Natural killer cell (primary cell): ENCODE data around the gene FCN2. TPM values are rescaled to one million over a fixed set of nuclear protein-coding genes. Genes with fewer than 3 reads are reported as not detected.
A peak's percentile ranks its signal among the peaks of the same experiment; 100 is the strongest.

Experiments
- ATAC-seq, 3 donors: fragments of 150-1000 bp in 2 of 3; fragments of 200-7000 bp in 1 of 3; cut with Tn5 transposase; 1 replicate in 1 of 3; 2 replicates in 2 of 3; pipeline ENCODE4 v1.10.0; 2021; ENCODE audit warnings: mild to moderate bottlenecking in 2 of 3, moderate library complexity in 2 of 3
- DNase-seq, 2 donors: peaks; one replicate each; pipeline versions ENCODE4 v3.0.0 to v3.0.0-alpha.2; 2013 to 2021; ENCODE audit warnings: mixed read lengths in 1 of 2
- H3K27ac ChIP-seq: one replicate; pipeline ENCODE4 v1.5.1; 2013; ENCODE audit warnings: mild to moderate bottlenecking, low read length
- H3K27me3 ChIP-seq: one replicate; pipeline ENCODE4 v1.6.1; 2013; ENCODE audit warnings: low read length; ENCODE audit not compliant: control insufficient read depth, insufficient read depth
- H3K36me3 ChIP-seq: one replicate; pipeline ENCODE4 v1.6.1; 2013; ENCODE audit warnings: low read length; ENCODE audit not compliant: control insufficient read depth, insufficient read depth
- H3K4me1 ChIP-seq: one replicate; pipeline ENCODE4 v1.6.1; 2013; ENCODE audit warnings: low read length; ENCODE audit not compliant: control insufficient read depth, insufficient read depth
- H3K4me3 ChIP-seq: one replicate; pipeline ENCODE4 v1.5.1; 2013; ENCODE audit warnings: low read length
- H3K9me3 ChIP-seq: one replicate; pipeline ENCODE4 v1.6.1; 2013; ENCODE audit warnings: low read length; ENCODE audit not compliant: control insufficient read depth, insufficient read depth
- H3K27ac Mint-ChIP-seq, 2 donors: one replicate each; pipeline ENCODE4 v1.8.0; 2022; ENCODE audit warnings: mild to moderate bottlenecking in 2 of 2, mixed read lengths in 2 of 2, moderate library complexity in 1 of 2
- H3K27me3 Mint-ChIP-seq, 2 donors: one replicate each; pipeline ENCODE4 v1.8.0; 2022; ENCODE audit warnings: low read depth in 2 of 2, mixed read lengths in 2 of 2
- H3K36me3 Mint-ChIP-seq: one replicate; pipeline ENCODE4 v1.8.0; 2022; ENCODE audit warnings: mixed read lengths
- H3K4me1 Mint-ChIP-seq, 2 donors: one replicate each; pipeline ENCODE4 v1.8.0; 2022; ENCODE audit warnings: mixed read lengths in 2 of 2
- H3K4me3 Mint-ChIP-seq: one replicate; pipeline ENCODE4 v1.8.0; 2022; ENCODE audit warnings: mild to moderate bottlenecking, moderate library complexity, mixed read lengths
- H3K9me3 Mint-ChIP-seq, 2 donors: one replicate each; pipeline ENCODE4 v1.8.0; 2022; ENCODE audit warnings: mixed read lengths in 2 of 2
- WGBS: methylation state at CpG from one replicate; pipeline ENCODE4 v1.1.7; 2013; ENCODE audit warnings: missing lambda C conversion rate; ENCODE audit not compliant: insufficient coverage; 5-methylcytosine and 5-hydroxymethylcytosine counted together
- intact Hi-C: fragments of 100-400 bp; cut with micrococcal nuclease; formaldehyde crosslinking; loops from one replicate; pipeline ENCODE4 v1.14.2; 2022
- total RNA-seq, 4 donors: library from RNA; stranded (reverse); fragments of 120-200 nt in 1 of 4; gene quantifications; one replicate each; pipeline versions ENCODE4 v1.2.3 to v1.2.4, GENCODE V29; 2013 to 2022
- TF ChIP-seq, protein P1 (sequence below): fragments of 200-600 bp; IDR thresholded peaks from one replicate; pipeline ENCODE4 v1.8.0; 2022; ENCODE audit warnings: antibody characterized with exemption

FCN2 gene
- total RNA-seq, 3 donors from 2014 or later (not counting 1 experiment from before 2014, with no cell fraction given) = not detected

DNA sequence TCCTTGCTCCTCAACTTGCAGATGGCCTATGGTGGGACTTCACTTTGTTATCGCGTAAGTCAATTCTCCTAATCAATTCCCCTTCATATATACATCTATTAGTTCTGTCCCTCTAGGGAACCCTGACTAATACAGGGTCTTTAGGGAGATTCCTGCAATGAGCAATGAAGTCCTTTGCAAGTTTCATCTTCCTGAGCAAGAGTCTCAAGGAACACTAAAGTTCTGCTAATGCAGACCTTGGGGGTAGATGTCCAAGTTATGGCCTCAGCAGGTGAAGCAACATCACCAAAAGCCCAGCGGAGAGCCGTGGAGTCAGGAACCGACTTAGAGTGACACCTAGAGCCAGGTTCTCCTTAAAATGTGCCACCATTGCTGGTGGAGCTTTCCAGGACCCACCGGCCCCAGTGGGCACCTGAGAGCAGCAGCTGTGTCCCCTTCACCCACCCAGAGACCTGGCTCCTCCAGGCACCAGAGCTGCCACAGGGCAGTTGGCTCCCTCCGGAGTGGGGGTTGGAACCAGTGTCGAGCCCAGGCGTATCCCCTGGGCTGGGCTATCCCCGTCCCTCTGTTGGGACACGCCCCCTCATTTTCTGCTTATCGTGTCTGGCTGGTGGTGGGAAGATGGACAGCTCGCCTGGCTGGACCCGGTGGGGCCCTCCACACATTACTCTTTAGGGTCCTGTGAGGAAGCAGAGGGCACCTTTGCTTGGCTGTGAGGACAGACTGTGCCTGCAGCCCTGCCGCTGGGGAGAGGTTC, 48.0 kb downstream of the FCN2 start:
- intact Hi-C loops = no loop called here
- ATAC-seq = peak in 1 of 3 donors; percentile 4
- TF ChIP-seq, protein P1, sequence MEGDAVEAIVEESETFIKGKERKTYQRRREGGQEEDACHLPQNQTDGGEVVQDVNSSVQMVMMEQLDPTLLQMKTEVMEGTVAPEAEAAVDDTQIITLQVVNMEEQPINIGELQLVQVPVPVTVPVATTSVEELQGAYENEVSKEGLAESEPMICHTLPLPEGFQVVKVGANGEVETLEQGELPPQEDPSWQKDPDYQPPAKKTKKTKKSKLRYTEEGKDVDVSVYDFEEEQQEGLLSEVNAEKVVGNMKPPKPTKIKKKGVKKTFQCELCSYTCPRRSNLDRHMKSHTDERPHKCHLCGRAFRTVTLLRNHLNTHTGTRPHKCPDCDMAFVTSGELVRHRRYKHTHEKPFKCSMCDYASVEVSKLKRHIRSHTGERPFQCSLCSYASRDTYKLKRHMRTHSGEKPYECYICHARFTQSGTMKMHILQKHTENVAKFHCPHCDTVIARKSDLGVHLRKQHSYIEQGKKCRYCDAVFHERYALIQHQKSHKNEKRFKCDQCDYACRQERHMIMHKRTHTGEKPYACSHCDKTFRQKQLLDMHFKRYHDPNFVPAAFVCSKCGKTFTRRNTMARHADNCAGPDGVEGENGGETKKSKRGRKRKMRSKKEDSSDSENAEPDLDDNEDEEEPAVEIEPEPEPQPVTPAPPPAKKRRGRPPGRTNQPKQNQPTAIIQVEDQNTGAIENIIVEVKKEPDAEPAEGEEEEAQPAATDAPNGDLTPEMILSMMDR = no peak
- no peak overlapping the region for H3K27ac Mint-ChIP-seq
- Histone ChIP-seq H3K36me3 (no peaks in the 10 kb centered on the region), H3K4me1 (peaks cover 38% of the 10 kb centered on the region), H3K9me3 (no peaks in the 10 kb centered on the region), H3K27ac (no peak overlapping the region), H3K27me3 (no peaks in the 10 kb centered on the region), H3K4me3 (no peak overlapping the region)
- WGBS = 55% methylated on average over 15 of the region's 15 CpGs
- DNase-seq = no peak
- H3K36me3 Mint-ChIP-seq = no peaks in the 10 kb centered on the region
- H3K4me3 Mint-ChIP-seq = no peak overlapping the region
- no peaks in the 10 kb centered on the region for H3K4me1 Mint-ChIP-seq
- H3K9me3 Mint-ChIP-seq = no peaks in the 10 kb centered on the region
- H3K27me3 Mint-ChIP-seq = peaks cover 7 to 10% of the 10 kb centered on the region in 2 donors

DNA sequence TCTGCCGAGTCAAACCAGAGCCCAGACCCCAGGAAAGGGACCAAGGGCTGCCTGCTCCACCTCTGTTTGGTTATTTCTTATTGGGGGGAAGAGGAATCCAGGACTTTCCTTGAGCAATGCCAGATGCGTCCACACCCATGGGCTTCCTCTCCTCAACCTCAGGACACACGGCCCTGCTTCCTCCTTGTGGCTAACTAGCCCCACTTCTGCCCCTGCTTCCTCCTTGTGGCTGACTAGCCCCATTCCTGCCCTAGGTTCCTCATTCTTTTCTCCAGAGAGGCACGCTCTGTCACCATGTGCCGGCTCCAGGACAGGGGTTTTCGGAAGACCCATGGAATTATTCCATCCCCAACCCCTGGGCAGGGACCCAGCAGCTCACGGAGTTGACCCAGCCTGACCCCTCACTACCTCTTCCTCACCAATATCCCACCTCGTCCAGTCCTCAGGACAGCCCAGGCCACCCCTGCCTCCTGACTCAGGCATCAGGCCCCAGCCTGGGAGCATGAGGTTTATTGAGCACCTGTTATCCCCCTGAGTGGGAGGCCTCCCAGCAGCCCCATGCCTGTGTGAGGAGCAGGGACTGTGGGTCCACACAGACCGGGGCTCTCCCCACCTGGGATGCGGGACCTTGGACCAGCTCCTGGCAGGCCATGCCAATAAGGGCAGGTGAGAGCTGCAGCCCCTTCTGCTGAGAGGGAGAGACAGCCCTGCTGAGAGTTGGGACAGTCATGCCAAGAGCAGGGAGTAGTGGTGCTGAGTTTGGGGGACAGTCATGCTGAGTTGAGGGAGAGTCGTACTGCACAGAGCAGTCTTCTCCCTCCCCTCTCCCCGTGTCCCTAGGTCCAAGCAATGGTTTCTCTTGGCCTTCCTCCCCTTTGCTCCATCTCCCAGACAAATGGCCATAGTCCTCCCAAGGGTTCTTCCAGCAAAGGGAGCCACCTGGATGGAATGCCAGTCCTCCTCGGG, 48.9 kb downstream of the FCN2 start:
- H3K4me3 Mint-ChIP-seq = no peak overlapping the region
- no peaks in the 10 kb centered on the region for H3K4me1 Mint-ChIP-seq
- H3K36me3 Mint-ChIP-seq = no peaks in the 10 kb centered on the region
- intact Hi-C loops = no loop called here
- Histone ChIP-seq H3K9me3 (no peaks in the 10 kb centered on the region), H3K4me3 (no peak overlapping the region), H3K36me3 (no peaks in the 10 kb centered on the region), H3K4me1 (peaks cover 46% of the 10 kb centered on the region), H3K27ac (no peak overlapping the region), H3K27me3 (no peaks in the 10 kb centered on the region)
- WGBS = 31% methylated on average over 11 of the region's 13 CpGs
- TF ChIP-seq, protein P1 = no peak
- H3K9me3 Mint-ChIP-seq = no peaks in the 10 kb centered on the region
- ATAC-seq = peak in 2 of 3 donors; percentile 34 to 74
- peaks cover 7 to 10% of the 10 kb centered on the region in 2 donors for H3K27me3 Mint-ChIP-seq
- DNase-seq = peak in 1 of 2 donors; percentile 9
- no peak overlapping the region for H3K27ac Mint-ChIP-seq

DNA sequence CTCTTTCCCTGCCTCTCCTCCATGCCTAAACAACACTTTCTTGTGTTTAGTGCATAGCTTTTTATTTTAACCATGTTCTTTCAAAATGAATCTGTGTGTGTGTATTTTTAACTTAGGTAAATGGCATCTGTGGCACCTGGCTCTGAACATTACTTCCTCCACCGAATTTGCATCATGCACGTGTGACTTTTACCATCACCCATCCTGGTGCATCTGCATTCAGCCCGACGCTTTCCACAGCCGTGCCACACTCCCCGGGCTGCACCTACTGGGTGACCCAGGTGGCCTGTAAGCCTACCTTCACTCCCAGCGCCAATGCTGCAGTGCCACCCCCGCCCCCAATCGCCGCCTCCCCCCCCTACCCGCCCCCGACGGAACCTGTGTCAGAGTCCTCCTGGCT, 49.8 kb downstream of the FCN2 start:
- Mint-ChIP-seq H3K9me3 (no peaks in the 10 kb centered on the region), H3K4me1 (no peaks in the 10 kb centered on the region), H3K4me3 (no peak overlapping the region), H3K36me3 (no peaks in the 10 kb centered on the region), H3K27me3 (peaks cover 7 to 10% of the 10 kb centered on the region in 2 donors), H3K27ac (no peak overlapping the region)
- no peaks in the 10 kb centered on the region for H3K36me3 ChIP-seq
- no peak overlapping the region for H3K4me3 ChIP-seq
- TF ChIP-seq, protein P1 = no peak
- ATAC-seq = no peak
- no peaks in the 10 kb centered on the region for H3K27me3 ChIP-seq
- H3K9me3 ChIP-seq = no peaks in the 10 kb centered on the region
- intact Hi-C loops = no loop called here
- peaks cover 55% of the 10 kb centered on the region for H3K4me1 ChIP-seq
- H3K27ac ChIP-seq = no peak overlapping the region
- no peak for DNase-seq
- 6% methylated on average over 6 of the region's 13 CpGs for WGBS
